H1 (cell line): ENCODE results near the gene COPS9. TPM values are rescaled to one million over a fixed set of nuclear protein-coding genes. Genes with fewer than 3 reads are reported as not detected.

Experiments used
- CTCF ChIA-PET: fragments of 300-600 bp; sonication (Branson Sonifier 250); formaldehyde crosslinking; loops from one replicate; lab custom pipeline; 2021; ENCODE audit not compliant: partially characterized antibody; lab: Charles Lee
- POLR2A ChIA-PET: fragments of 300-600 bp; sonication (Branson Sonifier 250); formaldehyde crosslinking; loops from one replicate; lab custom pipeline; 2021; ENCODE audit warnings: inconsistent platforms; ENCODE audit not compliant: partially characterized antibody; lab: Charles Lee
- DNase-seq, 2 experiments: peaks; one replicate each; pipeline versions ENCODE4 v3.0.0 to v3.0.0-alpha.2; 2010 to 2022; ENCODE audit warnings: low spot score in 2 of 2, low read depth in 1 of 2, mixed read lengths in 1 of 2
- FAIRE-seq: peaks from 2 replicates; lab custom pipeline; 2011; peaks lifted over from hg19 to GRCh38; lab: Jason Lieb, UNC
- H2AFZ ChIP-seq: 2 replicates; pipeline ENCODE4 v1.8.1; 2012; ENCODE audit warnings: low read length, inconsistent platforms
- H2AK5ac ChIP-seq: 2 replicates; pipeline ENCODE4 v1.6.1; 2013; ENCODE audit warnings: low read depth, low read length
- H2BK120ac ChIP-seq: replicated peaks from 2 replicates; pipeline ENCODE3; 2013; ENCODE audit warnings: low read depth, low read length, inconsistent platforms
- H2BK12ac ChIP-seq: 2 replicates; pipeline ENCODE4 v1.6.1; 2013; ENCODE audit warnings: low read depth, low read length
- H2BK15ac ChIP-seq: 2 replicates; pipeline ENCODE4 v1.6.1; 2013; ENCODE audit warnings: low read length
- H2BK20ac ChIP-seq: 2 replicates; pipeline ENCODE4 v1.6.1; 2013; ENCODE audit warnings: low read length
- H2BK5ac ChIP-seq: 2 replicates; pipeline ENCODE4 v1.6.1; 2013; ENCODE audit warnings: low read depth, low read length
- H3K14ac ChIP-seq: 2 replicates; pipeline ENCODE4 v1.6.1; 2013; ENCODE audit warnings: inconsistent platforms; ENCODE audit not compliant: insufficient read length
- H3K18ac ChIP-seq: 2 replicates; pipeline ENCODE4 v1.6.1; 2013; ENCODE audit warnings: low read length; ENCODE audit errors: extremely low read depth
- H3K23ac ChIP-seq: 2 replicates; pipeline ENCODE4 v1.6.1; 2013; ENCODE audit warnings: inconsistent platforms; ENCODE audit not compliant: insufficient read length
- H3K23me2 ChIP-seq: 2 replicates; pipeline ENCODE4 v1.6.1; 2013; ENCODE audit warnings: low read depth, low read length
- H3K27ac ChIP-seq: 2 replicates; pipeline ENCODE4 v1.6.1; 2011; ENCODE audit warnings: low read depth, low read length, inconsistent platforms
- H3K27me3 ChIP-seq, 4 experiments: replicated peaks in 1 of 4; 1 replicate in 1 of 4; 2 replicates in 3 of 4; pipeline versions ENCODE4 v1.6.1 to v1.8.1; 2011 to 2013; ENCODE audit warnings: low read length in 3 of 4, mild to moderate bottlenecking in 3 of 4, inconsistent platforms in 2 of 4, mixed read lengths in 2 of 4, moderate library complexity in 1 of 4; ENCODE audit not compliant: control insufficient read depth in 3 of 4, insufficient read depth in 3 of 4; ENCODE audit errors: extremely low read depth in 1 of 4
- H3K36me3 ChIP-seq, 4 experiments: 2 replicates each; pipeline versions ENCODE4 v1.6.1 to v1.8.1; 2011 to 2013; ENCODE audit warnings: mild to moderate bottlenecking in 4 of 4, low read length in 3 of 4, moderate library complexity in 2 of 4, control low read depth in 1 of 4, inconsistent platforms in 1 of 4; ENCODE audit not compliant: insufficient read depth in 4 of 4, control insufficient read depth in 2 of 4
- H3K4ac ChIP-seq: replicated peaks from 2 replicates; pipeline ENCODE3; 2013; ENCODE audit warnings: low read length, low read depth, mixed read lengths, inconsistent platforms; ENCODE audit not compliant: insufficient read length
- H3K4me1 ChIP-seq, 4 experiments: replicated peaks in 1 of 4; 1 replicate in 1 of 4; 2 replicates in 3 of 4; pipeline versions ENCODE4 v1.6.1 to v1.8.1; 2011 to 2013; ENCODE audit warnings: low read length in 3 of 4, inconsistent platforms in 2 of 4, mixed read lengths in 1 of 4; ENCODE audit not compliant: insufficient read depth in 4 of 4, control insufficient read depth in 3 of 4
- H3K4me2 ChIP-seq, 2 experiments: 2 replicates each; pipeline versions ENCODE4 v1.6.1 to v1.8.1; 2011 to 2013; ENCODE audit warnings: low read depth in 2 of 2, low read length in 2 of 2, control low read depth in 1 of 2, inconsistent platforms in 1 of 2, mild to moderate bottlenecking in 1 of 2; ENCODE audit not compliant: insufficient read depth in 1 of 2
- H3K4me3 ChIP-seq, 4 experiments: fragments of 200-600, 300-600 bp in 1 of 4; sonication (generic), shearing (Covaris generic), sonication (Bioruptor Twin) in 1 of 4; 2 replicates each; pipeline versions ENCODE4 v1.5.1 to v1.8.1; 2011 to 2016; ENCODE audit warnings: low read length in 4 of 4, low read depth in 3 of 4, control low read depth in 2 of 4, inconsistent platforms in 2 of 4, mild to moderate bottlenecking in 2 of 4, mixed read lengths in 1 of 4, moderate library complexity in 1 of 4; ENCODE audit not compliant: insufficient read depth in 2 of 4; ENCODE audit errors: extremely low read depth in 1 of 4
- H3K56ac ChIP-seq: replicated peaks from 2 replicates; pipeline ENCODE3; 2013; ENCODE audit warnings: low read depth, mild to moderate bottlenecking, mixed read lengths, low read length, inconsistent platforms; ENCODE audit not compliant: insufficient read length
- H3K79me1 ChIP-seq: 2 replicates; pipeline ENCODE4 v1.6.1; 2013; ENCODE audit warnings: low read depth, low read length, control low read depth
- H3K79me2 ChIP-seq, 2 experiments: 2 replicates each; pipeline versions ENCODE4 v1.6.1 to v1.8.1; 2012 to 2013; ENCODE audit warnings: low read length in 2 of 2, mild to moderate bottlenecking in 2 of 2, inconsistent platforms in 1 of 2; ENCODE audit not compliant: insufficient read depth in 2 of 2, control insufficient read depth in 1 of 2
- H3K9ac ChIP-seq, 4 experiments: replicated peaks in 1 of 4; 1 replicate in 1 of 4; 2 replicates in 3 of 4; pipeline versions ENCODE4 v1.6.1 to v1.8.1; 2011 to 2013; ENCODE audit warnings: low read depth in 3 of 4, low read length in 3 of 4, control low read depth in 2 of 4, mild to moderate bottlenecking in 2 of 4, moderate library complexity in 2 of 4, inconsistent platforms in 1 of 4; ENCODE audit errors: extremely low read depth in 1 of 4
- H3K9me3 ChIP-seq, 2 experiments: 2 replicates each; pipeline versions ENCODE4 v1.6.1 to v1.8.1; 2012 to 2013; ENCODE audit warnings: mild to moderate bottlenecking in 2 of 2, moderate library complexity in 2 of 2, control low read depth in 1 of 2, inconsistent platforms in 1 of 2, low read depth in 1 of 2, low read length in 1 of 2, mixed read lengths in 1 of 2; ENCODE audit not compliant: insufficient read depth in 2 of 2
- H4K20me1 ChIP-seq, 2 experiments: replicated peaks in 1 of 2; 2 replicates each; pipeline versions ENCODE3 to v1.8.1; 2011 to 2013; ENCODE audit warnings: inconsistent platforms in 2 of 2, low read length in 2 of 2, mild to moderate bottlenecking in 1 of 2; ENCODE audit not compliant: insufficient read depth in 2 of 2, control insufficient read depth in 1 of 2
- H4K5ac ChIP-seq: 2 replicates; pipeline ENCODE4 v1.6.1; 2013; ENCODE audit warnings: low read length, low read depth, mixed read lengths, inconsistent platforms; ENCODE audit not compliant: insufficient read length
- H4K8ac ChIP-seq: 2 replicates; pipeline ENCODE4 v1.8.0; 2013; ENCODE audit warnings: mild to moderate bottlenecking, moderate library complexity, low read length, inconsistent platforms; ENCODE audit not compliant: insufficient read depth; ENCODE audit errors: extremely low read depth
- H4K91ac ChIP-seq: replicated peaks from 2 replicates; pipeline ENCODE3; 2013; ENCODE audit warnings: low read length, mixed read lengths, inconsistent platforms; ENCODE audit not compliant: insufficient read length
- CEBPB ChIP-seq: IDR thresholded peaks from 2 replicates; pipeline ENCODE4 v1.6.1; 2012; ENCODE audit warnings: low read depth, low read length
- CTBP2 ChIP-seq: IDR thresholded peaks from 2 replicates; pipeline ENCODE4 v1.7.0; 2011; ENCODE audit warnings: borderline replicate concordance, mild to moderate bottlenecking, moderate library complexity, mixed read lengths, low read length; ENCODE audit not compliant: insufficient read depth, insufficient read length
- EZH2 ChIP-seq: fragments of 200-600 bp; sonication (generic); IDR thresholded peaks from 2 replicates; pipeline ENCODE4 v1.7.1; 2012; ENCODE audit warnings: low read depth, mild to moderate bottlenecking, moderate library complexity, low read length, inconsistent platforms; ENCODE audit not compliant: severe bottlenecking
- HDAC2 ChIP-seq, 2 experiments: fragments of 300-600 bp in 1 of 2; sonication (generic) in 1 of 2; IDR thresholded peaks; 2 replicates each; pipeline ENCODE4 v1.6.1; 2011 to 2012; ENCODE audit warnings: low read depth in 2 of 2, low read length in 2 of 2, mild to moderate bottlenecking in 2 of 2, moderate library complexity in 2 of 2, borderline replicate concordance in 1 of 2, inconsistent platforms in 1 of 2
- KDM5A ChIP-seq: fragments of 200-600 bp; IDR thresholded peaks from 2 replicates; pipeline ENCODE4 v1.7.1; 2012; ENCODE audit warnings: mild to moderate bottlenecking, low read length, inconsistent platforms, mixed read lengths
- NANOG ChIP-seq: IDR thresholded peaks from 2 replicates; pipeline ENCODE4 v1.6.1; 2011; ENCODE audit warnings: low read length, low read depth, mild to moderate bottlenecking, inconsistent platforms; ENCODE audit not compliant: insufficient read depth, poor library complexity, severe bottlenecking
- POLR2A ChIP-seq, 2 experiments: IDR thresholded peaks; 1 replicate in 1 of 2; 2 replicates in 1 of 2; pipeline ENCODE4 v1.6.1; 2011; ENCODE audit warnings: low read depth in 2 of 2, low read length in 2 of 2, mild to moderate bottlenecking in 2 of 2; ENCODE audit errors: control extremely low read depth in 1 of 2
- POLR2AphosphoS5 ChIP-seq: IDR thresholded peaks from 2 replicates; pipeline ENCODE4 v1.6.1; 2011; ENCODE audit warnings: low read depth, low read length
- RAD21 ChIP-seq, 2 experiments: IDR thresholded peaks in 1 of 2; conservative IDR thresholded peaks in 1 of 2; 2 replicates each; pipeline ENCODE4 v1.6.1; 2011; ENCODE audit warnings: low read depth in 2 of 2, low read length in 2 of 2, improper control_type of control experiment in 1 of 2, inconsistent platforms in 1 of 2, mild to moderate bottlenecking in 1 of 2, moderate library complexity in 1 of 2
- SIN3A ChIP-seq, 2 experiments: IDR thresholded peaks in 1 of 2; conservative IDR thresholded peaks in 1 of 2; 2 replicates each; pipeline ENCODE4 v1.6.1; 2011 to 2012; ENCODE audit warnings: low read length in 2 of 2, improper control_type of control experiment in 1 of 2, low read depth in 1 of 2, mild to moderate bottlenecking in 1 of 2
- SP2 ChIP-seq: IDR thresholded peaks from 2 replicates; pipeline ENCODE4 v1.6.1; 2012; ENCODE audit warnings: mild to moderate bottlenecking, low read length, inconsistent platforms
- TAF1 ChIP-seq: IDR thresholded peaks from 2 replicates; pipeline ENCODE4 v1.6.1; 2011; ENCODE audit warnings: mild to moderate bottlenecking, low read depth, low read length
- YY1 ChIP-seq: IDR thresholded peaks from 2 replicates; pipeline ENCODE4 v1.6.1; 2011; ENCODE audit warnings: low read depth, mild to moderate bottlenecking, low read length
- WGBS, 2 experiments: shearing (Covaris generic) in 1 of 2; methylation state at CpG; one replicate each; pipeline versions ENCODE4 v1.1.6 to v1.1.7; 2013 to 2015; ENCODE audit warnings: low lambda C conversion rate in 2 of 2, mixed read lengths in 2 of 2, inconsistent platforms in 1 of 2, low coverage in 1 of 2, missing lambda C conversion rate in 1 of 2; ENCODE audit not compliant: insufficient replicate concordance in 2 of 2, insufficient coverage in 1 of 2, insufficient read length in 1 of 2; ENCODE audit errors: extremely low coverage in 1 of 2, missing lambda C conversion rate in 1 of 2; 5-methylcytosine and 5-hydroxymethylcytosine counted together
- polyA plus RNA-seq, 7 experiments: library from polyadenylated mRNA; depleted of rRNA in 3 of 7; stranded (reverse) in 5 of 7; unstranded in 2 of 7; fragments of >200 nt in 5 of 7; fragments of 200-250 nt in 2 of 7; gene quantifications; 1 replicate in 5 of 7; 2 replicates in 1 of 7; 4 replicates in 1 of 7; pipeline versions ENCODE4 v1.2.1 to v1.2.3, GENCODE V29; 2011 to 2013; ENCODE audit warnings: missing spikeins in 2 of 7, mixed read lengths in 2 of 7
- total RNA-seq: library from RNA; stranded (reverse); fragmentation: NEBNext Ultra II Directional; extraction: Animal tissue kit (Norgen Biotek cat#: 25700); gene quantifications from 2 replicates; pipeline ENCODE4 v1.2.1, GENCODE V29; 2021

Gene COPS9
- total and polyA plus RNA-seq, 2 of the 8 experiments (the other 6 are each of a cell fraction or from before 2014, with no cell fraction given): 154 to 234 TPM

- H4K5ac ChIP-seq: no peak overlapping the region
- no peak overlapping the region for H3K4me3 ChIP-seq
- no peak overlapping the region for H3K18ac ChIP-seq
- peaks cover 13 to 39% (median 31%) of the 10 kb centered on the region in 4 experiments for H3K36me3 ChIP-seq
- no peak overlapping the region for H2BK15ac ChIP-seq
- H3K14ac ChIP-seq: no peak overlapping the region
- no peak overlapping the region for H3K56ac ChIP-seq
- H3K4me2 ChIP-seq: no peak overlapping the region
- H3K4ac ChIP-seq: no peak overlapping the region
- no peak overlapping the region for H2AFZ ChIP-seq
- no peaks in the 10 kb centered on the region for H3K9me3 ChIP-seq
- no peak for FAIRE-seq
- H2BK120ac ChIP-seq: no peak overlapping the region
- no peaks in the 10 kb centered on the region for H3K4me1 ChIP-seq
- no peaks in the 10 kb centered on the region; the same call in 1 of the 2 replicates for H3K23me2 ChIP-seq
- no peak overlapping the region for H2BK20ac ChIP-seq
- peaks cover 3 to 6% of the 10 kb centered on the region in 2 experiments for H4K20me1 ChIP-seq
- H2BK12ac ChIP-seq: no peak overlapping the region
- H3K27ac ChIP-seq: no peak overlapping the region
- no peaks in the 10 kb centered on the region for H3K79me1 ChIP-seq
- no peak overlapping the region for H3K23ac ChIP-seq
- TF ChIP-seq POLR2A (IDR thresholded peaks at IDR 0.05; ENCODE audit: control extremely low read depth in 1 of 2, low read depth in 2 of 2, low read length in 2 of 2) (no peak), RAD21 (IDR thresholded peaks at IDR 0.05 in 1 of 2, conservative IDR thresholded peaks at IDR 0.05 in 1 of 2; ENCODE audit: low read depth in 2 of 2, low read length in 2 of 2) (no peak), POLR2AphosphoS5 (no peak), NANOG (no peak), YY1 (no peak), CEBPB (no peak), TAF1 (no peak), HDAC2 (IDR thresholded peaks at IDR 0.05; ENCODE audit: borderline replicate concordance in 1 of 2, low read depth in 2 of 2, low read length in 2 of 2) (no peak), SIN3A (conservative IDR thresholded peaks at IDR 0.05 in 1 of 2, IDR thresholded peaks at IDR 0.05 in 1 of 2; ENCODE audit: low read depth in 1 of 2, low read length in 2 of 2) (no peak), CTBP2 (no peak), KDM5A (no peak), EZH2 (no peak), SP2 (no peak)
- H2BK5ac ChIP-seq: no peak overlapping the region
- POLR2A ChIA-PET: no interaction called here
- CTCF ChIA-PET: no interaction called here
- no peak overlapping the region for H4K91ac ChIP-seq
- no peak overlapping the region for H4K8ac ChIP-seq
- no peak overlapping the region for H2AK5ac ChIP-seq
- no peak for DNase-seq
- no peaks in the 10 kb centered on the region for H3K27me3 ChIP-seq
- H3K79me2 ChIP-seq: no peaks in the 10 kb centered on the region
- no peak overlapping the region for H3K9ac ChIP-seq
- 95% methylated on average over 14 of the region's 14 CpGs; no CpG with 5 or more reads in 1 of the 2 experiments for WGBS, 2 experiments
Observed at GRCh38 chr2:240125742-240126141, 10.4 kb downstream of the COPS9 start.
